Embryonic facial prominence (tissue), 1 donor: ENCODE data around the gene SMC2.

Source experiments
- DNase-seq: peaks from one replicate; pipeline ENCODE4 v3.0.0-alpha.2; 2016; ENCODE audit errors: extremely low spot score

SMC2 gene

GRCh38 chr9:104093647-104094533 is at the start of gene SMC2:
Gene SMC2, plus strand, starts transcription at chr9:104094309. Its CDS starts 1,076 bp downstream, at chr9:104095385.
- DNase-seq: peak; percentile 86

DNA sequence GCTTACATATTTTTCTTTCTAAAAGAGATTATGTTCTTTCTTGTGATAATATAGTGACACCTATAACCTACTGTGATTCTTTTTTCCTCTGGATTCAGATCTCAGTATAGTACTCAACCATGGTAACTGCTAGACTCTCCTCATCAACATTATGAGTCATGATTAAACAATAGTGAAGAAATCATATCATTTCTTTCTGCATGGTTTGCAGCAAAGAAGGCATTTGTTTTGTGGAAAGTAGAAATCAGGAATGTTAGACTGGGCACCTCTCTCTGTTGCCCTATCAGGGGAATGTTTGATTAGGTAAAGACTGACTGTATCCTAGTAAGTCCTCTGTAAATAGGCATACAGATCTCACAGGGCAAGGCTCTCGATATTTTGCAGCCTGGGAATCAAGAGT is 25.6 kb upstream of the SMC2 start:
- no peak for DNase-seq

GRCh38 chr9:104069288-104069687 is 24.8 kb upstream of the SMC2 start:
- DNase-seq: no peak

- DNase-seq: no peak
Measured at GRCh38 chr9:104071589-104071988, 22.5 kb upstream of the SMC2 start.

DNA sequence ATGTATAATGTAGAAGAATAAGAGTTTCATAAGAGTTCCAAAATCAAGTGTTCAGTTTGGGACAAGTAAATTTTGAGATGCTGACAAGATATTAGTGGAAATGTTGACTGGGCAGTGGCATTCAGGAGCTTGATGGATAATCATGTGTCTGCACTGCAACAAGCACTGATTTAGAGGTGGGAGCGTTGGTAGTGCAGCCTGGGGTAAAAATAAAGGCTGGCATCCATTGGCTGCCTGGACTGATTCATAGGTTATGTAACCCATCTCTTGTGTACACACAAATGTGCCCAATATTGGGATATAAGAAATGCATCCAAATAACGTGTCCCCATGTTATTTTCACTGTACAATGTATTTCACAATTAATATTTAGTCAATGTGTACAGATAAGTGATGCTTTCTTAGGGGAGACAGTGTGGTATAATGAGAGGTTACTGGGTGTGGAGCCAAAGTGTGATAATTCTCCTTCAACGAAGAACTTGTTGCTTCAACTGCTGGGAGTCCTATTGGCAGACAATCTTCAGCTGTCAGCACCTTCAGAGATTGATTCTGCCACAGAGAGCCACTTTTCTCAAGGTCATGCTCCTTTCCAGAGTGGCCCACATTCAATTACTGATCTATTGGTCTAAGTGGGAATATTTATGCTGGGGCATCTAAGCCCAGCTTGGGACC is 20.9 kb upstream of the SMC2 start:
- DNase-seq: no peak

DNA sequence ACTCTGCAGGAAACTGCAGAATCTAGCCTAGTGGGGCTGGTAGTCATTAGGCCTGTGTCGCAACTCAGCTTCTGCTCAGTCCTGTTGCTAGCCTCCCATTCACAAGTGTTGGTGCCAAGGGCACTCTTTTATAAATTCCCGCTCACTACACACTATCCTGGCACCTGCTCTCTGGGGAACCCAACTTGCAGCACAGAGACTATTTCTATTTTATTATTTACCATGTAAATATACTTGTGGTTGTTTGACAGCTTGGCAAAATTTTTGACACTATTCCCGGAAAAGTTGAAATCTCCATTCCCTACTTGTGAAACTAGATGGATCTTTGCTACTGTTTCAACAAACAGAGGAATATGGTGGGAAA is 20.4 kb upstream of the SMC2 start:
- no peak for DNase-seq

GRCh38 chr9:104074876-104075275 is 19.2 kb upstream of the SMC2 start:
- DNase-seq: no peak

DNA sequence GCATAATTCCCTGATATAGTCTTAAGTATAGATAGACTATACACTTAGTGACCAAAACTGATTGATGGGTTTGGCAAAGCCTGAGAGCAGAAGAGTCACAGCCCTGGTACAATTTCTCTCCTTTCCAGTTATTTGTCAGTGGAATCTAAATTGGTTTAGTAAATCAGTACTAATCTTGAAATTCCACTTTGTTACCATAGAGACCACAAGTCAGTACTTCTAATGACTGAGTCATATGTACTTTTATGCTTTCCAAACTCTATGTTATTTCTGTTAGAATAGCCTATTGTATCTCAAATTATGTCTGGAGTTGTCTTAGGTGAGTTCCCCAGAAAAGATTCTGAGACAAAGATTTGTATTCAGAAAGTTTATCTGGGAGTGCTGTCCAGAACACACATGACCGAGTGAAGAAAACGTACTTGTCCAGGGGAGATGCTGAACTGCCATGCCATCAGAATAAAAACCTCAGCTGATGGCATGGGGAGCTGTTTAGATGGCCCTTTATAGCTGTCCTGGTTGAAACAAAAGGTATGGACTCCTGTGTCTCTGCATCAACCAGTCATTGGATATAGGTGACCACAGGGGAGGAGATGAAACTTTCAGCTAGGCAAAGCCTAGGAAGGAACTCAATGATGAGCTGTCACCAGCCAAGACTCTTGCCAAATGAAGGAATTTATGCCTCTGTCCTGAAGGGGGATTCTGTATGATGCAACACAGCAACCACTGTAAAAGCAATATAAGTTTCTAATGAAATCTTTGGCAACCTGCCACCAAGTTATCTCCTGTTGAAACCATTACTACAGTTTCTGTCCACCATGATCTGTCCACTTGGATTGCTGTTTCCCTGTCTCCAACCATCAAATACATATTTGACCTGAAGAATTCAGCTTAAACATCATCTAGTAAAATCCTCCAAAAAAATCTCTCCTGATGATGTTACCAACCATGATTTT is 18.0 kb upstream of the SMC2 start:
- DNase-seq: no peak

GRCh38 chr9:104078596-104078995 is 15.5 kb upstream of the SMC2 start:
- DNase-seq: no peak

DNA sequence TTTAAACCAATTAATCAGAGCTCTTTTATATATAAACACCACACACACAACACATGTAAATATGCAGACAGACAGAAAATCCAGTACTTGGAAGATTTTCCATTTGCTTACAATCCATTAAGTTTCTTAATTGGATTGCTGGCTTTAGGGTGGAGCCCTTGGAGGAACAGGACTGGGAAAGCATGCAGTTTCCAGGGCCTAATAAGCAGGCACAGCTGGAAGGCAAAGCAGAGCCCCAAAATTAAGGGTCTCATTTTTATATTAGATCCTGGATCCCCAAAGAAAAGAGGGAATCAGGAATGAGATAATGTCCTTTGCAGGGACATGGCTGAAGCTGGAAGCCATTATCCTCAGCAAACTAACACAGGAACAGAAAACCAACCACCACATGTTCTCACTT is 13.1 kb upstream of the SMC2 start:
- no peak for DNase-seq

DNA sequence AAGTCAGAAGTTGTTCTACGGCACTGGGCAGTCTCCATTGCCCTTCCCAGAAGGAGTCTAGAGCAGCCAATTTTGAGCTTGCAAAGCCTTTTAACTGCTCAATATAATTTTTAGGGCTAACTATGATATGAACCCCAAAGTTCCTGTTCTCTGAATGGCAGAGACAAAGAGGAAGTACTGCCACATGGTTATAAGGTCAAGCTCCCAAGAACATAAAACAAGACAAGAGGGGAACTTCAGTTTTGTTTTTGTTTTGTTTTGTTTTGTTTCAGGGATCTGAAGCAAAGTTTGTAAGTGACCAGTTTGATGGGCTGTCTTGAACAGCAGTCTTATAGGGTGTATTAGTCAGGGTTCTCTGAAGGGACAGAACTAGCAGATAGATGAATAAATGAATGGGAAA is 11.9 kb upstream of the SMC2 start:
- no peak for DNase-seq

DNA sequence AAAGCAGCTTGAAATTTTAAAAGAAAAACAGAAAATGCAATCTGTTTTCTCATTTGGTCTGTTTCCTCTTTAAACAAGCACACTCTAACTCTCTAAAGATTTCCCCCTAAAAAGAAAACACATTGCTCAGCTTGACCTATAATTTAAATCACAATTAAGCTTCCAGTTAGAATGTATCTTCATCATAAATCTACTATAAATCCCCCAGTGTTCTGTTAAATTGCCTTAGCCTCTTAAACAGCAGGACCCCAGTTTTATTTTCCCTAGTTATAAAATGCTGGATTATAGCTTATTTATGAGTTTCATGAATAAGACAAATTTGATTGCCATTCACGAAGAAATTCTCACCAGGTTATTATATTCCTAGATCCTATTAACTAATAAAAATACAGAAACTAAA is 8.6 kb upstream of the SMC2 start:
- no peak for DNase-seq

DNA sequence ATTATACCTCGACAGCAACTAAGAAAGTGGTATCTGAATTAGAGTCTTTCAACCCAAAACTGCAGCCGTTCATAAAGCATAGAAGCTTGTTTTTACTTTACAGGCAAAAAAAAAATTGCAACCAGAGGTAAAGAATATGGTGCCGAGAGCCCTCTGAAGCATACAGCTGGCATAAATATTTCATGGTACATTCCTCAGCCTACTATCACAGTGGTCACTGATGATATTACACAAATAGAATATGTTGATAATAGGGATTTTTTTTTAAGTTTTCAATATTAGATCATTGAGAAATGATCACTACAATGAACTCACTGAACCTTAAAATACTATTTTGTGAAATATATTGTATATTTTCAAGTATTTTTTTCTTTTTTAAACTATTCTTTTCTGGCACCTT is 6.2 kb upstream of the SMC2 start:
- DNase-seq: no peak

DNA sequence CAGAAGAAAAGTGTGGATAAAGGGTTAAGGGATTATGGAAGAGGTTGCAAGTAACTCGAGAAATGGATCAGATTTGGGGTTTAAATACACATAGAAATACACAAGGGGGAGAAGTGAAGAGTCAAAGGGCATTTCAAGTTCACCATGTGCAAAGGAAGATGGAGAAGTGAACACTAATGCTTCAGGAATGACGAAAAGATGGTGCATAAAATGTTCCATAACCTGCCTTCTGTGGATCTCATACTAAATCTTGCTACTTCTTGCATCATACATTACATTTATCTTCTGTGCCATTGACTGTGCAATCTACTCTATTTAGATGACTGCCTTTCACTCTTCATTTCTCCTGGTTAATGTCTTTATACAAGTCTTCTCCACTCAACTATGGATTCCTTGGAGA is 5.7 kb upstream of the SMC2 start:
- no peak for DNase-seq

GRCh38 chr9:104090578-104090977 is 3.5 kb upstream of the SMC2 start:
- DNase-seq: no peak

GRCh38 chr9:104091116-104091515 is 3.0 kb upstream of the SMC2 start:
- no peak for DNase-seq

GRCh38 chr9:104091708-104092107 is 2.4 kb upstream of the SMC2 start:
- no peak for DNase-seq

GRCh38 chr9:104092192-104092591 is 1.9 kb upstream of the SMC2 start:
- no peak for DNase-seq

DNA sequence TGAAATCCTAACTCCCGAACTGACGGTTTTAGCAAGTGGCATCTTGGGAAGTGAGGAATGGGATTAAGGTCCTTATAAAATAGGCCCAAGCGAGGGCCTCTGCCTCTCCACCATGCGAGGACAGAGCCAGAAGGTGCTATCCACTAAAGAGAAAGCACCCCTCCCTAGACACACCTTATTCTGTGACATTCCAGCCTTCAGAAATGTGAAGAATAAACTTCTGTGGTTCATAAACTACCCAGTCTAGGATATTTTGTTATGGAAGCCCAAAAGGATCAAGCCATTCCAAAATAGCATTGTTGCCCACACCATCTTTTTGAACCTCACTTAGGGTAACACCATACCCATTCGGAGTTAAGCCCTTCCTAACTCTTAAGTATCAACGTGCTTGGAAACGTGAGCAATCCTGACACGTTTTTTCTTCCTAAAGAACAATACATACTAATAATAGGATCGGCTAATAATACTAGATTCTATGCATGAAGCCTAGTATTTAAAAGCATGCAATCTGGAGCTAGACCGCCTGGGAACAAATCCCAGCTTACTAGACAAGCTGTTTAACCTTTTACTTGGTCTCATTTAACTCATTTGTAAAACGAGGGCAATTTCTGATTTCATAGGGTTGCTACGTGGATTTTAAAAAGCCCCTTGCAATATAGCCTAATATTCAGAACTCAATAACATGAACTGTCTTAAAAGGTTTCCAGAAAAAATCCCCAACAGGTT is 1.1 kb upstream of the SMC2 start:
- DNase-seq: no peak

- no peak for DNase-seq
Measured at GRCh38 chr9:104094534-104095015, 466 bp downstream of the SMC2 start.

GRCh38 chr9:104099630-104100029 is 5.5 kb downstream of the SMC2 start:
- DNase-seq: no peak
